ENCODE results near the gene PCNA.

DNA sequence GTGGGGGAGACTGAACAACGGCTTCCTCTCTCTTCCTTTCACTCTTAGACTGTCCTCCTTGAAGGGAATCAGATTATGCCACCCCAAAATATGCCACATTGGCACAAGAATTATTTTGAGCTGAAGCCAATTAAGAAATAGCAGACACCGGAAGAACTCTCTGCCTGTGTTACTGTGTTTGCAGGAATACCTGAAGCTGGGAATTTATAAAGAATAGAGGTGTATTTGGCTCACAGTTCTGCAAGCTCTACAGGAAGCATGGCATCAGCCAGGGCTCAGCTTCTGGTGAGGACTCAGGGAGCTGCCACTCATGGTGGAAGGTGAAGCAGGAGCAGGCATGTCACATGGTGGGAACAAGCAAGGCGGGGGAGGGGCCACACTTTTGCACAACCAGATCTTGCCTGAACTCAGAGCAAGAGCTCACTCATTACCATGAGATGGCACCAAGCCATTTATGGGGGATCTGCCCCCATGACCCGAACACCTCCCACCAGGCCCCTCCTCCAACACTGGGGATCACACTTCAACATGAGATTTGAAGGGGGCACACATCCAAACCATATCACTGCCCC is 46.0 kb downstream of the PCNA start:
- TF ChIP-seq, protein P1, sequence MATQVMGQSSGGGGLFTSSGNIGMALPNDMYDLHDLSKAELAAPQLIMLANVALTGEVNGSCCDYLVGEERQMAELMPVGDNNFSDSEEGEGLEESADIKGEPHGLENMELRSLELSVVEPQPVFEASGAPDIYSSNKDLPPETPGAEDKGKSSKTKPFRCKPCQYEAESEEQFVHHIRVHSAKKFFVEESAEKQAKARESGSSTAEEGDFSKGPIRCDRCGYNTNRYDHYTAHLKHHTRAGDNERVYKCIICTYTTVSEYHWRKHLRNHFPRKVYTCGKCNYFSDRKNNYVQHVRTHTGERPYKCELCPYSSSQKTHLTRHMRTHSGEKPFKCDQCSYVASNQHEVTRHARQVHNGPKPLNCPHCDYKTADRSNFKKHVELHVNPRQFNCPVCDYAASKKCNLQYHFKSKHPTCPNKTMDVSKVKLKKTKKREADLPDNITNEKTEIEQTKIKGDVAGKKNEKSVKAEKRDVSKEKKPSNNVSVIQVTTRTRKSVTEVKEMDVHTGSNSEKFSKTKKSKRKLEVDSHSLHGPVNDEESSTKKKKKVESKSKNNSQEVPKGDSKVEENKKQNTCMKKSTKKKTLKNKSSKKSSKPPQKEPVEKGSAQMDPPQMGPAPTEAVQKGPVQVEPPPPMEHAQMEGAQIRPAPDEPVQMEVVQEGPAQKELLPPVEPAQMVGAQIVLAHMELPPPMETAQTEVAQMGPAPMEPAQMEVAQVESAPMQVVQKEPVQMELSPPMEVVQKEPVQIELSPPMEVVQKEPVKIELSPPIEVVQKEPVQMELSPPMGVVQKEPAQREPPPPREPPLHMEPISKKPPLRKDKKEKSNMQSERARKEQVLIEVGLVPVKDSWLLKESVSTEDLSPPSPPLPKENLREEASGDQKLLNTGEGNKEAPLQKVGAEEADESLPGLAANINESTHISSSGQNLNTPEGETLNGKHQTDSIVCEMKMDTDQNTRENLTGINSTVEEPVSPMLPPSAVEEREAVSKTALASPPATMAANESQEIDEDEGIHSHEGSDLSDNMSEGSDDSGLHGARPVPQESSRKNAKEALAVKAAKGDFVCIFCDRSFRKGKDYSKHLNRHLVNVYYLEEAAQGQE (IDR thresholded peaks at IDR 0.05; ENCODE audit: unreplicated experiment), result no peak
- TF ChIP-seq, protein P2, sequence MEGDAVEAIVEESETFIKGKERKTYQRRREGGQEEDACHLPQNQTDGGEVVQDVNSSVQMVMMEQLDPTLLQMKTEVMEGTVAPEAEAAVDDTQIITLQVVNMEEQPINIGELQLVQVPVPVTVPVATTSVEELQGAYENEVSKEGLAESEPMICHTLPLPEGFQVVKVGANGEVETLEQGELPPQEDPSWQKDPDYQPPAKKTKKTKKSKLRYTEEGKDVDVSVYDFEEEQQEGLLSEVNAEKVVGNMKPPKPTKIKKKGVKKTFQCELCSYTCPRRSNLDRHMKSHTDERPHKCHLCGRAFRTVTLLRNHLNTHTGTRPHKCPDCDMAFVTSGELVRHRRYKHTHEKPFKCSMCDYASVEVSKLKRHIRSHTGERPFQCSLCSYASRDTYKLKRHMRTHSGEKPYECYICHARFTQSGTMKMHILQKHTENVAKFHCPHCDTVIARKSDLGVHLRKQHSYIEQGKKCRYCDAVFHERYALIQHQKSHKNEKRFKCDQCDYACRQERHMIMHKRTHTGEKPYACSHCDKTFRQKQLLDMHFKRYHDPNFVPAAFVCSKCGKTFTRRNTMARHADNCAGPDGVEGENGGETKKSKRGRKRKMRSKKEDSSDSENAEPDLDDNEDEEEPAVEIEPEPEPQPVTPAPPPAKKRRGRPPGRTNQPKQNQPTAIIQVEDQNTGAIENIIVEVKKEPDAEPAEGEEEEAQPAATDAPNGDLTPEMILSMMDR (conservative IDR thresholded peaks at IDR 0.05; ENCODE audit: low read depth in 2 of 2), result no peak
- no peak for TF ChIP-seq POLR2AphosphoS5 (IDR thresholded peaks at IDR 0.05; ENCODE audit: low read depth)
- TF ChIP-seq EZH2phosphoT487 (IDR thresholded peaks at IDR 0.05; ENCODE audit: unreplicated experiment), result no peak
- no peak for TF ChIP-seq EZH2 (IDR thresholded peaks at IDR 0.05; ENCODE audit: low read depth, unreplicated experiment)
- no peak for TF ChIP-seq JUNB (IDR thresholded peaks at IDR 0.05; ENCODE audit: unreplicated experiment)
- no peak for TF ChIP-seq CREB1 (CRISPR knock-in tag; IDR thresholded peaks at IDR 0.05; ENCODE audit: low read depth)
- TF ChIP-seq, protein P3, sequence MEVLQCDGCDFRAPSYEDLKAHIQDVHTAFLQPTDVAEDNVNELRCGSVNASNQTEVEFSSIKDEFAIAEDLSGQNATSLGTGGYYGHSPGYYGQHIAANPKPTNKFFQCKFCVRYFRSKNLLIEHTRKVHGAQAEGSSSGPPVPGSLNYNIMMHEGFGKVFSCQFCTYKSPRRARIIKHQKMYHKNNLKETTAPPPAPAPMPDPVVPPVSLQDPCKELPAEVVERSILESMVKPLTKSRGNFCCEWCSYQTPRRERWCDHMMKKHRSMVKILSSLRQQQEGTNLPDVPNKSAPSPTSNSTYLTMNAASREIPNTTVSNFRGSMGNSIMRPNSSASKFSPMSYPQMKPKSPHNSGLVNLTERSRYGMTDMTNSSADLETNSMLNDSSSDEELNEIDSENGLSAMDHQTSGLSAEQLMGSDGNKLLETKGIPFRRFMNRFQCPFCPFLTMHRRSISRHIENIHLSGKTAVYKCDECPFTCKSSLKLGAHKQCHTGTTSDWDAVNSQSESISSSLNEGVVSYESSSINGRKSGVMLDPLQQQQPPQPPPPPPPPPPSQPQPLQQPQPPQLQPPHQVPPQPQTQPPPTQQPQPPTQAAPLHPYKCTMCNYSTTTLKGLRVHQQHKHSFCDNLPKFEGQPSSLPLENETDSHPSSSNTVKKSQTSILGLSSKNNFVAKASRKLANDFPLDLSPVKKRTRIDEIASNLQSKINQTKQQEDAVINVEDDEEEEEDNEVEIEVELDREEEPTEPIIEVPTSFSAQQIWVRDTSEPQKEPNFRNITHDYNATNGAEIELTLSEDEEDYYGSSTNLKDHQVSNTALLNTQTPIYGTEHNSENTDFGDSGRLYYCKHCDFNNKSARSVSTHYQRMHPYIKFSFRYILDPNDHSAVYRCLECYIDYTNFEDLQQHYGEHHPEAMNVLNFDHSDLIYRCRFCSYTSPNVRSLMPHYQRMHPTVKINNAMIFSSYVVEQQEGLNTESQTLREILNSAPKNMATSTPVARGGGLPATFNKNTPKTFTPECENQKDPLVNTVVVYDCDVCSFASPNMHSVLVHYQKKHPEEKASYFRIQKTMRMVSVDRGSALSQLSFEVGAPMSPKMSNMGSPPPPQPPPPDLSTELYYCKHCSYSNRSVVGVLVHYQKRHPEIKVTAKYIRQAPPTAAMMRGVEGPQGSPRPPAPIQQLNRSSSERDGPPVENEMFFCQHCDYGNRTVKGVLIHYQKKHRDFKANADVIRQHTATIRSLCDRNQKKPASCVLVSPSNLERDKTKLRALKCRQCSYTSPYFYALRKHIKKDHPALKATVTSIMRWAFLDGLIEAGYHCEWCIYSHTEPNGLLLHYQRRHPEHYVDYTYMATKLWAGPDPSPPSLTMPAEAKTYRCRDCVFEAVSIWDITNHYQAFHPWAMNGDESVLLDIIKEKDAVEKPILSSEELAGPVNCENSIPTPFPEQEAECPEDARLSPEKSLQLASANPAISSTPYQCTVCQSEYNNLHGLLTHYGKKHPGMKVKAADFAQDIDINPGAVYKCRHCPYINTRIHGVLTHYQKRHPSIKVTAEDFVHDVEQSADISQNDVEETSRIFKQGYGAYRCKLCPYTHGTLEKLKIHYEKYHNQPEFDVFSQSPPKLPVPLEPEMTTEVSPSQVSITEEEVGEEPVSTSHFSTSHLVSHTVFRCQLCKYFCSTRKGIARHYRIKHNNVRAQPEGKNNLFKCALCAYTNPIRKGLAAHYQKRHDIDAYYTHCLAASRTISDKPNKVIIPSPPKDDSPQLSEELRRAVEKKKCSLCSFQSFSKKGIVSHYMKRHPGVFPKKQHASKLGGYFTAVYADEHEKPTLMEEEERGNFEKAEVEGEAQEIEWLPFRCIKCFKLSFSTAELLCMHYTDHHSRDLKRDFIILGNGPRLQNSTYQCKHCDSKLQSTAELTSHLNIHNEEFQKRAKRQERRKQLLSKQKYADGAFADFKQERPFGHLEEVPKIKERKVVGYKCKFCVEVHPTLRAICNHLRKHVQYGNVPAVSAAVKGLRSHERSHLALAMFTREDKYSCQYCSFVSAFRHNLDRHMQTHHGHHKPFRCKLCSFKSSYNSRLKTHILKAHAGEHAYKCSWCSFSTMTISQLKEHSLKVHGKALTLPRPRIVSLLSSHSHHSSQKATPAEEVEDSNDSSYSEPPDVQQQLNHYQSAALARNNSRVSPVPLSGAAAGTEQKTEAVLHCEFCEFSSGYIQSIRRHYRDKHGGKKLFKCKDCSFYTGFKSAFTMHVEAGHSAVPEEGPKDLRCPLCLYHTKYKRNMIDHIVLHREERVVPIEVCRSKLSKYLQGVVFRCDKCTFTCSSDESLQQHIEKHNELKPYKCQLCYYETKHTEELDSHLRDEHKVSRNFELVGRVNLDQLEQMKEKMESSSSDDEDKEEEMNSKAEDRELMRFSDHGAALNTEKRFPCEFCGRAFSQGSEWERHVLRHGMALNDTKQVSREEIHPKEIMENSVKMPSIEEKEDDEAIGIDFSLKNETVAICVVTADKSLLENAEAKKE (CRISPR knock-in tag; IDR thresholded peaks at IDR 0.05), result no peak
- no peak for TF ChIP-seq STAT1 (IDR thresholded peaks at IDR 0.05; ENCODE audit: unreplicated experiment)
